ENCODE data around the gene HEBP2.

DNA sequence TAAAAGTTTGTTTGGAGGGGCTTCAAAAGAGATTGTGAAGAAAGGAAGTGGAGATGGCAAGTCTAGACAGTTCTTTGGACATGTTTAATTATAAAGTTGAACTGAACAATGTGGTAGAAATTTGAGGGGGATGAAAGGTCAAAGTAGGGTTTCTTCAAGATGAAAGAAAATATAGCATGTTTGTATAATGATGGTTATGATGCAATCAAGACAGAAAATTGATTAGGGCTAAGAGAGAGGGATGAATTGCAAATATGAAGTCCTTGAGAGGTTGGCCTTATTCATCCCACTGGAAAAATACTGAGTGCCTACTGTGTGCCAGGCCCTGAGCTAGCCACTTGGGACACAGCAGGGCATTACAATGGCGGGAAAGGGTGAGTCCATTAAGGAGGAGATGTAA lies 57.6 kb downstream of the HEBP2 start:
- TF ChIP-seq SUZ12 (IDR thresholded peaks at IDR 0.05; ENCODE audit: extremely low read depth, insufficient read depth, insufficient read length) (no peak), ZNF274 (IDR thresholded peaks at IDR 0.05; ENCODE audit: low read depth, low read length) (no peak)
